ENCODE results near the gene CPA2.
"Not testable (repeated sequence)": the region's sequence is repeated elsewhere in the genome, so short reads cannot be mapped to it uniquely, and the experiment has no call there.

Gene CPA2

DNA sequence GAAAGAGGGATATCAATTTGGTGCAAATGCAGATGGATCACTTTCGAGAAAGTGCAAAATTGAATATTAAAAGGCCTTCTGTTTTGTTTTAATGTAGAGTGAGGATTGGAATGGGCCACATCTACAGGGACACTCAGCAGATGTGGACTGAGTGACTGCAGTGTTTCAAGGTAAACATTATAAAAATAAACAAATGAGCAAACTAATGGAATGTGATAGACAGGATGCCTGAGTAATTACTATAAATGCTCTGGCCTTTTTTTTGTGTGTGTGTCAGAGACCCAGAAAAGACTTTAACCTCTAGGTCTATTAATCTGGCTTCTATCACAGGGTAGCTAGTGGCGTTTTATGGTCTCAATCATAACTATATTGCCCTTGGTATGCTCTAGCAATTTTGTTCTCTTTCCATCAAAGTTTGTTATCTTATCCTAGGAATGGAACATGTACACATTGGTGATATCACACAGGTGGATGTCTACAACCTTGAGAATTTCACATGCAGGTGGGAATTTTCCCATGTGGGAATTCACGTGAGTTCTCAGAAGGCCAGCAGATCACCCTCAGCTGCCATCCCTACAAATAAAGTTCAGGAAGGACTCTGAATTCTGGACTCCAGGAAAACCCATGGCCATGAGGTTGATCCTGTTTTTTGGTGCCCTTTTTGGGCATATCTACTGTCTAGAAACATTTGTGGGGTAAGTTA lies at the start of gene CPA2:
Gene CPA2 (plus strand): TSS at position 606 of the 703 bp plus-strand sequence. CDS start 19 bp downstream, at position 625.
- no peak within 1 kb of the TSS for H3K4me2 ChIP-seq
- H4K20me1 ChIP-seq = no peaks in the 10 kb centered on the region
- H3K36me3 ChIP-seq = no peaks in the 10 kb centered on the region
- H3K4me1 ChIP-seq = peaks cover 0 to 12% (median 8%) of the 10 kb centered on the region in 10 experiments; a peak in 12 of 20 replicates
- no peak within 1 kb of the TSS for H3K4me3 ChIP-seq
- no peaks in the 10 kb centered on the region for H3K27me3 ChIP-seq
- H3K27ac ChIP-seq = no peak within 1 kb of the TSS
- no peak within 1 kb of the TSS for H3K9ac ChIP-seq
- H3K9me3 ChIP-seq (replicated peaks in 1 of 11) = no peaks in the 10 kb centered on the region
- no peak for TF ChIP-seq Cebpa-rat (IDR thresholded peaks at IDR 0.05)

- no peaks in the 10 kb centered on the region for H3K27me3 ChIP-seq
- H3K27ac ChIP-seq = no peak overlapping the region
- peaks cover 0 to 6% (median 0%) of the 10 kb centered on the region in 11 experiments; a peak in 3 of 22 replicates for H3K9me3 ChIP-seq (replicated peaks in 1 of 11)
- no peak overlapping the region for H3K4me3 ChIP-seq
- H3K9ac ChIP-seq = no peak overlapping the region
- TF ChIP-seq Cebpa-rat (IDR thresholded peaks at IDR 0.05) = no peak
- no peaks in the 10 kb centered on the region for H3K36me3 ChIP-seq
- no peak overlapping the region for H3K4me2 ChIP-seq
- H4K20me1 ChIP-seq = no peaks in the 10 kb centered on the region
- no peaks in the 10 kb centered on the region for H3K4me1 ChIP-seq
These were observed 47.6 kb upstream of the CPA2 start for GRCh38 chr7:130218806-130219620.

DNA sequence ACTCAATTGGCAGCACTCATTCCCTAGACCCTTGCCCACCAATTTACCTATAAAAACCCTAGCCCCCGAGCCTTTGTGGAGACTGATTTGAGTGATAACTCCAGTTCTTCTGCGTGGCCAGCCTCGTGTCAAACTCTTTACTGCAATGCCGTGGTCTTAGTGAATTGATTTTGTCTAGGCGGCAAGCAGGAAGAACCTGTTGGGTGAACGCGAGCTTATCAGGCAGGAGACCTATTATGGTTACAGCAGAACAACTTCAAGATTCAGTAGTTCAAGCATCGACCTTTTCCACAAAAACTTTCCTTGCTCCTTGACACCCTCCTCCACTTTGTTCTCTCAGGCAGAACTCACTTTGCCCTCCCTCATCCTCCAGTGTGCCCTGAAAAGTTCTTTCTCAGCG lies 46.8 kb upstream of the CPA2 start:
- H3K27me3 ChIP-seq = no peaks in the 10 kb centered on the region
- no peak overlapping the region for H3K4me3 ChIP-seq
- H3K27ac ChIP-seq = no peak overlapping the region
- no peak overlapping the region for H3K9ac ChIP-seq
- H3K36me3 ChIP-seq = no peaks in the 10 kb centered on the region
- H3K4me2 ChIP-seq = no peak overlapping the region
- H4K20me1 ChIP-seq = no peaks in the 10 kb centered on the region
- no peak for TF ChIP-seq Cebpa-rat (IDR thresholded peaks at IDR 0.05)
- peaks cover 0 to 9% (median 0%) of the 10 kb centered on the region in 11 experiments; a peak in 3 of 22 replicates for H3K9me3 ChIP-seq (replicated peaks in 1 of 11)
- H3K4me1 ChIP-seq = no peaks in the 10 kb centered on the region

DNA sequence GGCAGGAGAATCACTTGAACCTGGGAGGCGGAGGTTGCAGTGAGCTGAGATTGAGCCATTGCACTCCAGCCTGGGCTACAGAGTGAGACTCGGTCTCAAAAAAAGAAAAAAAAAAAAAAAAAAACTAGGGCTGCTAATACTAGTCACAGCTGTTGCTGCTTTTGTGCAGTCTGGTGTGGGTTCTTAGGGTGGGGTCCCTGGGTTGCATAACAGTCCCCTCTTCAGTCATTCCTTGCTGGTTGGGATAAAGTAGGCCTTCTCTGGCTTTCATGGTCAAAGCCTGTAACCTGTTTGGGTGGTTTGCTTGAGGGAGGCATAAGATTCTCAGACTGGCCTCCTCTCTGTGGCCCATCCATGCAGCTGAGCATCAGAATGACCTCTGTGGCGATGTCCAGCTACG lies 44.9 kb upstream of the CPA2 start:
- Histone ChIP-seq H3K36me3 (no peaks in the 10 kb centered on the region), H3K27me3 (no peaks in the 10 kb centered on the region), H3K4me2 (no peak overlapping the region), H3K9ac (no peak overlapping the region), H3K4me3 (no peak overlapping the region), H3K27ac (no peak overlapping the region), H3K9me3 (replicated peaks in 1 of 11) (peaks cover 0 to 9% (median 0%) of the 10 kb centered on the region in 11 experiments; a peak in 3 of 22 replicates), H3K4me1 (no peaks in the 10 kb centered on the region), H4K20me1 (no peaks in the 10 kb centered on the region)
- no peak for TF ChIP-seq Cebpa-rat (IDR thresholded peaks at IDR 0.05)

- H3K27ac ChIP-seq = no peak overlapping the region
- TF ChIP-seq Cebpa-rat (IDR thresholded peaks at IDR 0.05) = no peak
- no peak overlapping the region for H3K4me3 ChIP-seq
- peaks cover 0 to 9% (median 0%) of the 10 kb centered on the region in 11 experiments; a peak in 3 of 22 replicates for H3K9me3 ChIP-seq (replicated peaks in 1 of 11)
- no peaks in the 10 kb centered on the region for H3K27me3 ChIP-seq
- H3K9ac ChIP-seq = no peak overlapping the region
- H4K20me1 ChIP-seq = no peaks in the 10 kb centered on the region
- H3K36me3 ChIP-seq = no peaks in the 10 kb centered on the region
- peaks cover 0 to 3% (median 0%) of the 10 kb centered on the region in 10 experiments; a peak in 2 of 20 replicates for H3K4me1 ChIP-seq
- no peak overlapping the region for H3K4me2 ChIP-seq
These were observed 43.0 kb upstream of the CPA2 start for GRCh38 chr7:130223646-130224045.

GRCh38 chr7:130224210-130224609 lies 42.5 kb upstream of the CPA2 start:
- Histone ChIP-seq H3K4me2 (no peak overlapping the region), H3K36me3 (no peaks in the 10 kb centered on the region), H3K27ac (no peak overlapping the region), H3K9ac (no peak overlapping the region), H3K9me3 (replicated peaks in 1 of 11) (peaks cover 0 to 9% (median 0%) of the 10 kb centered on the region in 11 experiments; a peak in 3 of 22 replicates), H3K4me3 (no peak overlapping the region), H4K20me1 (no peaks in the 10 kb centered on the region), H3K4me1 (peaks cover 0 to 7% (median 0%) of the 10 kb centered on the region in 10 experiments; a peak in 2 of 20 replicates), H3K27me3 (no peaks in the 10 kb centered on the region)
- no peak for TF ChIP-seq Cebpa-rat (IDR thresholded peaks at IDR 0.05)

GRCh38 chr7:130224923-130225322 lies 41.7 kb upstream of the CPA2 start:
- not testable (repeated sequence) for H4K20me1 ChIP-seq, H3K4me2 ChIP-seq, H3K4me3 ChIP-seq, H3K9ac ChIP-seq, H3K27me3 ChIP-seq, H3K4me1 ChIP-seq, H3K27ac ChIP-seq, H3K36me3 ChIP-seq
- peaks cover 0 to 12% (median 0%) of the 10 kb centered on the region in 11 experiments; a peak in 6 of 22 replicates for H3K9me3 ChIP-seq (replicated peaks in 1 of 11)

- Histone ChIP-seq H3K27me3 (no peaks in the 10 kb centered on the region), H3K9me3 (replicated peaks in 1 of 11) (peaks cover 0 to 23% (median 8%) of the 10 kb centered on the region in 11 experiments; a peak in 15 of 22 replicates), H3K4me2 (no peak overlapping the region), H3K9ac (no peak overlapping the region), H3K4me1 (peaks cover 0 to 7% (median 0%) of the 10 kb centered on the region in 10 experiments; a peak in 2 of 20 replicates), H4K20me1 (no peaks in the 10 kb centered on the region), H3K4me3 (no peak overlapping the region), H3K36me3 (no peaks in the 10 kb centered on the region), H3K27ac (no peak overlapping the region)
- no peak for TF ChIP-seq Cebpa-rat (IDR thresholded peaks at IDR 0.05)
These were observed 40.3 kb upstream of the CPA2 start for GRCh38 chr7:130226333-130226732.

DNA sequence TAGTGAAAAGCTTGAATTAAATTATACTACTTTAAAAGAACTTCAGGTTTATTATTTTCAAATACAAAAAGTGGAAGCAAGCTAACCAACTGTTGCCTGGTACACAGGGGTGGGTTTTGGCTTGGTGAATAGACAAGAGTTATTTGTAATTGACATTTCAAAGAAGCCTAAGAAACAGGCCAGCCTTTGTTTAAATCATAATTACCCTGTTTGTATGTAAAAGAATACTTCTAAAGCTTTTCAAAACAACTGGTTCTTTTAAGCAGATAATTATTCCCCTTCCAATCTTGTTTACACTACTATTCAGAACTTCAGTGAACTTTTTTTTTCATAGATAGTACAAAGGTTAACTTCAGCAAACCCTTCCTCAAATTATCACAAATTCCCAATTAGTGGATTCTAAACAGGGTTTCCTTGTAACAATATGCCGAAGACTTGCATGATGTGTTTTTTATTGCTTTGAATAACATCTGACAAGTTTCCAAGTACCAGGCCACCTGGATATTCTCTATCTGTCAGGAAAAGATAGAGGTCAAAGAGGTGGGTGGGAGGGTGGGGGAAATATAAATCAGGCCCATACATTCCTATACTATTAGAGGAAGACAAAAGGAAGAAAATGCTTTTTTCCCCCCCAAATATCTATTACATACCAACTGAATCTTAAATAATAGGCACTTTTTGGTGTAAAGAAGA lies 38.6 kb upstream of the CPA2 start:
- no peak for TF ChIP-seq Cebpa-rat (IDR thresholded peaks at IDR 0.05)
- Histone ChIP-seq H3K4me1 (peaks cover 0 to 7% (median 0%) of the 10 kb centered on the region in 10 experiments; a peak in 2 of 20 replicates), H3K27ac (no peak overlapping the region), H3K27me3 (no peaks in the 10 kb centered on the region), H3K9me3 (replicated peaks in 1 of 11) (peaks cover 0 to 25% (median 11%) of the 10 kb centered on the region in 11 experiments; a peak in 15 of 22 replicates), H3K4me3 (no peak overlapping the region), H3K4me2 (peak overlapping the region in 1 of 11 experiments; percentile 40; a peak in 1 of 22 replicates), H3K36me3 (no peaks in the 10 kb centered on the region), H4K20me1 (no peaks in the 10 kb centered on the region), H3K9ac (no peak overlapping the region)
